ENCODE data around the gene DNAH14.
"Not testable (repeated sequence)": the region's sequence is repeated elsewhere in the genome, so short reads cannot be mapped to it uniquely, and the experiment has no call there.

The DNAH14 gene

GRCh38 chr1:224929335-224930237, at the start of gene DNAH14:
Gene DNAH14, plus strand, starts transcription at chr1:224929675. Its CDS starts 23,028 bp downstream, at chr1:224952703.
- peak; percentile 70 for DNase-seq

GRCh38 chr1:224880593-224881307, 48.7 kb upstream of the DNAH14 start:
- no peak for DNase-seq

GRCh38 chr1:224881308-224881692, 48.2 kb upstream of the DNAH14 start:
- not testable (repeated sequence) for DNase-seq

- no peak for DNase-seq
These were observed 47.7 kb upstream of the DNAH14 start for GRCh38 chr1:224881762-224882211.

GRCh38 chr1:224882264-224882663, 47.2 kb upstream of the DNAH14 start:
- no peak for DNase-seq

GRCh38 chr1:224883091-224883490, 46.4 kb upstream of the DNAH14 start:
- no peak for DNase-seq

GRCh38 chr1:224884361-224884801, 45.1 kb upstream of the DNAH14 start:
- no peak for DNase-seq

- not testable (repeated sequence) for DNase-seq
These were observed 44.1 kb upstream of the DNAH14 start for GRCh38 chr1:224885376-224885775.

GRCh38 chr1:224894915-224895314, 34.6 kb upstream of the DNAH14 start:
- peak; percentile 13 for DNase-seq

- DNase-seq: no peak
These were observed 33.2 kb upstream of the DNAH14 start for GRCh38 chr1:224896130-224896781.

GRCh38 chr1:224897529-224898327, 31.7 kb upstream of the DNAH14 start:
- no peak for DNase-seq

- no peak for DNase-seq
These were observed 30.5 kb upstream of the DNAH14 start for GRCh38 chr1:224898937-224899336.

GRCh38 chr1:224900062-224900630, 29.3 kb upstream of the DNAH14 start:
- no peak for DNase-seq

GRCh38 chr1:224901087-224901810, 28.2 kb upstream of the DNAH14 start:
- DNase-seq: no peak

GRCh38 chr1:224903955-224904354, 25.5 kb upstream of the DNAH14 start:
- DNase-seq: no peak

- DNase-seq: no peak
These were observed 23.1 kb upstream of the DNAH14 start for GRCh38 chr1:224906340-224906739.

GRCh38 chr1:224911217-224911616, 18.3 kb upstream of the DNAH14 start:
- DNase-seq: no peak

GRCh38 chr1:224914292-224914900, 15.1 kb upstream of the DNAH14 start:
- no peak for DNase-seq

GRCh38 chr1:224919508-224919907, 10.0 kb upstream of the DNAH14 start:
- DNase-seq: no peak

GRCh38 chr1:224920930-224921329, 8.5 kb upstream of the DNAH14 start:
- no peak for DNase-seq

GRCh38 chr1:224921354-224921753, 8.1 kb upstream of the DNAH14 start:
- no peak for DNase-seq
